Fibroblast of skin of scalp (primary cell): ENCODE data around the gene MIEN1.
A peak's percentile ranks its signal among the peaks of the same experiment; 100 is the strongest.
"Not testable (repeated sequence)": the region's sequence is repeated elsewhere in the genome, so short reads cannot be mapped to it uniquely, and the experiment has no call there.

Experiments
- DNase-seq: peaks from one replicate; pipeline ENCODE4 v3.0.0-alpha.2; 2013

The MIEN1 gene

GRCh38 chr17:39739885-39740356 lies 9.6 kb upstream of the MIEN1 start:
- peak; percentile 55 for DNase-seq

- DNase-seq = peak; percentile 58
Measured at GRCh38 chr17:39738983-39739884, 8.9 kb upstream of the MIEN1 start.

- DNase-seq = no peak
Measured at GRCh38 chr17:39738568-39738901, 8.2 kb upstream of the MIEN1 start.

- no peak for DNase-seq
Measured at GRCh38 chr17:39737760-39738567, 7.6 kb upstream of the MIEN1 start, which contains the start of gene GRB7. GRB7 (plus strand) TSS chr17:39737938; CDS start chr17:39742302, 4,364 bp downstream.

GRCh38 chr17:39737206-39737759 lies 7.0 kb upstream of the MIEN1 start:
- no peak for DNase-seq

- peak; percentile 25 for DNase-seq
Measured at GRCh38 chr17:39736319-39737165, 6.2 kb upstream of the MIEN1 start.

- DNase-seq = no peak
Measured at GRCh38 chr17:39735882-39736281, 5.5 kb upstream of the MIEN1 start.

- no peak for DNase-seq
Measured at GRCh38 chr17:39732586-39732985, 2.3 kb upstream of the MIEN1 start.

- DNase-seq = no peak
Measured at GRCh38 chr17:39729280-39729851, 966 bp downstream of the MIEN1 start.

GRCh38 chr17:39727556-39727955 lies 2.8 kb downstream of the MIEN1 start:
- DNase-seq = no peak

GRCh38 chr17:39726617-39727016 lies 3.7 kb downstream of the MIEN1 start:
- DNase-seq = no peak

- not testable (repeated sequence) for DNase-seq
Measured at GRCh38 chr17:39725923-39726322, 4.4 kb downstream of the MIEN1 start.

- DNase-seq = no peak
Measured at GRCh38 chr17:39724731-39725130, 5.6 kb downstream of the MIEN1 start.

GRCh38 chr17:39722965-39723848 lies 7.1 kb downstream of the MIEN1 start:
- no peak for DNase-seq

GRCh38 chr17:39722104-39722503 lies 8.2 kb downstream of the MIEN1 start:
- no peak for DNase-seq

GRCh38 chr17:39719563-39720355 lies 10.6 kb downstream of the MIEN1 start:
- DNase-seq = no peak

GRCh38 chr17:39717660-39718059 lies 12.7 kb downstream of the MIEN1 start:
- DNase-seq = no peak

- no peak for DNase-seq
Measured at GRCh38 chr17:39716879-39717536, 13.3 kb downstream of the MIEN1 start.

- no peak for DNase-seq
Measured at GRCh38 chr17:39716073-39716818, 14.1 kb downstream of the MIEN1 start.
